ENCODE measurements around the gene RANBP17. TPM values are rescaled to one million over a fixed set of nuclear protein-coding genes. Genes with fewer than 3 reads are reported as not detected.

Gene RANBP17
- total and polyA plus RNA-seq, 12 donors = 5.5 to 119 (median 22.2) TPM

DNA sequence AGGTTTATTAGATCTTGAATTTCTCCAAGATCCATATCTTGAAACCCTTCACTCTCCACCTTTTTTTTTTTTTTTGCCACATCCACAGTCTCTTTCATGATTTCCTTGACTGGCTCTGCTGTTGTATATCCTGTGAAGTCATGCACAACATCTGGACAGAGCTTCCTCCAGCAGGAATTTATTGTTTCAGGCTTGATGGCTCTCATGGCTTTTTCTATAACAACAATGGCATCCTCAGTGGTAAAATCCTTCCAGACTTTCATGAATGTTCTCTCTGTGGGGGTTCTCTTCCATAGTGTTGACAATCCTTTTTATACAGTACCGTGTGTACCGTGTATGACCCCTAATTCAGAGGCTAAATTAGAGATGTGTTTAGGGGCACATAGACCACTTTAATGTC, 24.0 kb downstream of the RANBP17 start:
- Histone ChIP-seq H3K27me3 (no peaks in the 10 kb centered on the region), H3K36me3 (replicated peaks in 1 of 2) (no peaks in the 10 kb centered on the region), H3K4me1 (replicated peaks in 1 of 2) (peaks cover 11 to 12% of the 10 kb centered on the region in 2 donors), H3K27ac (no peak overlapping the region), H3K4me3 (no peak overlapping the region), H3K9me3 (replicated peaks in 1 of 3) (no peaks in the 10 kb centered on the region)
- intact Hi-C loops (cut with DNase I) = no loop called here
- TF ChIP-seq POLR2A (IDR thresholded peaks at IDR 0.05) = no peak
- no peak for TF ChIP-seq CTCF (IDR thresholded peaks at IDR 0.05)
- 68 to 95% (median 77%) methylated on average over 2 of the region's 2 CpGs for WGBS, 4 donors
- no peak for DNase-seq

DNA sequence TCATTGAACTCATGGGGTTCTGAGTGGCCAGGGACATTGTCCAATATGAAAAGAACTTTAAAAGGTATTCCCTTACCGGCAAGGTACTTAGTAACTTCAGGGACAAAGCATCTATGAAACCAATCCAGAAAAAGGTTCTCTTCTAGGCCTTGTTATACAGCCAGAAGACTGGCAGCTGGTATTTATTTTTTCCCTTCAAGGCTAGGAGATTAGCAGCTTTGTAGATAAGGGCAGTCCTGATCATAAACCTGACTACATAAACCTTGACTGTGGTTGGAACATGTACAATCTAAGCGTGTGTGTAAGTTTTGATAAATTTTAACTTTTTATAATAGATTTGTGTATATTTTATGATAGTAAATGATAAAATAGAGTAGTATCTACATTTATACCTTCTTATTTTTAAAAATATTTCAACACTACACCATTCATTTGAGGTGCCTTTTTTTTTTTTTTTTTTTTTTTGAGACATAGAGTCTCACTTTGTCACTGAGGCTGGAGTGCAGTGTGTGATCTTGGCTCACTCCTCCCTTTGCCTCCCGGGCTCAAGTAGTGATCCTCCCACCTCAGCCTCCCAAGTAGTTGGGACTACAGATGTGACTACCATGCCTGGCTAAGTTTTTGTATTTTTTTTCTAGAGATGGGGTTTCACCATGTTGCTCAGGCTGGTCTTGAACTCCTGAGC, 24.5 kb downstream of the RANBP17 start:
- Histone ChIP-seq H3K27me3 (no peaks in the 10 kb centered on the region), H3K27ac (no peak overlapping the region), H3K4me1 (replicated peaks in 1 of 2) (peaks cover 11 to 12% of the 10 kb centered on the region in 2 donors), H3K9me3 (replicated peaks in 1 of 3) (no peaks in the 10 kb centered on the region), H3K36me3 (replicated peaks in 1 of 2) (no peaks in the 10 kb centered on the region), H3K4me3 (no peak overlapping the region)
- TF ChIP-seq POLR2A (IDR thresholded peaks at IDR 0.05) (no peak), CTCF (IDR thresholded peaks at IDR 0.05) (no peak)
- intact Hi-C loops (cut with DNase I) = no loop called here
- WGBS, 4 donors = 44 to 56% (median 54%) methylated on average over 3 of the region's 3 CpGs
- DNase-seq = no peak

- intact Hi-C loops (cut with DNase I) = no loop called here
- Histone ChIP-seq H3K36me3 (replicated peaks in 1 of 2) (no peaks in the 10 kb centered on the region), H3K4me3 (no peak overlapping the region), H3K27ac (no peak overlapping the region), H3K4me1 (replicated peaks in 1 of 2) (no peaks in the 10 kb centered on the region), H3K27me3 (no peaks in the 10 kb centered on the region), H3K9me3 (replicated peaks in 1 of 3) (no peaks in the 10 kb centered on the region)
- no peak for DNase-seq
- TF ChIP-seq CTCF (IDR thresholded peaks at IDR 0.05) = no peak
- no peak for TF ChIP-seq POLR2A (IDR thresholded peaks at IDR 0.05)
- 92 to 98% (median 97%) methylated on average over 2 of the region's 2 CpGs for WGBS, 4 donors
Observed at GRCh38 chr5:170892196-170892595, 30.4 kb downstream of the RANBP17 start.

DNA sequence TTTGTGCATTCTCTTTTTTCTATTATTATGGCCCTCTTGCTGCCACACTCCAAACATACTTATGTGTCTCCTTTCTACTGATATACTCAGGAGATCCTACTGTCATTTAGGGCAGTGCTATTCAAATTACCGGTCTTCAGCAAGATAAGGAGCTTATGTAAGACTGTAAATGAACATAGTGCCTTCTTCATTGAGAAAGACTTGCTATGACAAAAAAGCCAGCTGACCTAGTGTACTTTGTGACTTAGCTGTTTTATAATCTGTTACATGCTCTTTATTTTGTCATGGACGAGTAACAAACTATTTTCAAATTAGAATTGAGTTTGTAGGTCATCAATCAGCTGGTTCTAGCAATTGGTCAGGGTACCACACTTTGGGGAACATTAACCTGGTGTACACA, 32.8 kb downstream of the RANBP17 start:
- TF ChIP-seq POLR2A (IDR thresholded peaks at IDR 0.05) = no peak
- TF ChIP-seq CTCF (IDR thresholded peaks at IDR 0.05) = no peak
- Histone ChIP-seq H3K4me3 (no peak overlapping the region), H3K36me3 (replicated peaks in 1 of 2) (no peaks in the 10 kb centered on the region), H3K27ac (no peak overlapping the region), H3K27me3 (no peaks in the 10 kb centered on the region), H3K4me1 (replicated peaks in 1 of 2) (no peaks in the 10 kb centered on the region), H3K9me3 (replicated peaks in 1 of 3) (no peaks in the 10 kb centered on the region)
- intact Hi-C loops (cut with DNase I) = no loop called here
- WGBS, 4 donors = 25 to 66% (median 47%) methylated on average over 2 of the region's 2 CpGs
- no peak for DNase-seq
